HL-60/S4 (cell line): ENCODE data around the gene CCDC69.

Experiments used
- in situ Hi-C: fragments of 300-500 bp; cut with MboI; formaldehyde crosslinking; loops from 2 replicates; pipeline ENCODE4 v1.14.3; 2022; ENCODE audit warnings: low sequenced_read_pairs

The CCDC69 gene

GRCh38 chr5:151146061-151146460 lies 77.8 kb downstream of the CCDC69 start:
- in situ Hi-C loops: no loop called here

- in situ Hi-C loops: no loop called here
Observed at GRCh38 chr5:151144922-151145321, 79.0 kb downstream of the CCDC69 start.

- in situ Hi-C loops: no loop called here
Observed at GRCh38 chr5:151144275-151144674, 79.6 kb downstream of the CCDC69 start.

GRCh38 chr5:151143645-151144044 lies 80.2 kb downstream of the CCDC69 start:
- in situ Hi-C loops: no loop called here

- in situ Hi-C loops: no loop called here
Observed at GRCh38 chr5:151142933-151143332, 81.0 kb downstream of the CCDC69 start.

- in situ Hi-C loops: no loop called here
Observed at GRCh38 chr5:151141535-151141934, 82.4 kb downstream of the CCDC69 start.

- in situ Hi-C loops: no loop called here
Observed at GRCh38 chr5:151140686-151141459, 83.0 kb downstream of the CCDC69 start.

- in situ Hi-C loops: no loop called here
Observed at GRCh38 chr5:151139646-151140045, 84.2 kb downstream of the CCDC69 start.

- in situ Hi-C loops: no loop called here
Observed at GRCh38 chr5:151139015-151139414, 84.9 kb downstream of the CCDC69 start.

- in situ Hi-C loops: no loop called here
Observed at GRCh38 chr5:151138114-151138513, 85.8 kb downstream of the CCDC69 start.

- in situ Hi-C loops: no loop called here
Observed at GRCh38 chr5:151137067-151137825, 86.6 kb downstream of the CCDC69 start.

- in situ Hi-C loops: no loop called here
Observed at GRCh38 chr5:151134228-151134627, 89.7 kb downstream of the CCDC69 start.

GRCh38 chr5:151132963-151133362 lies 90.9 kb downstream of the CCDC69 start:
- in situ Hi-C loops: no loop called here
